ENCODE data around the gene SAFB2. TPM values are rescaled to one million over a fixed set of nuclear protein-coding genes. Genes with fewer than 3 reads are reported as not detected.

Gene SAFB2
- total RNA-seq, 1 donor from 2014 or later = 48.2 TPM

DNA sequence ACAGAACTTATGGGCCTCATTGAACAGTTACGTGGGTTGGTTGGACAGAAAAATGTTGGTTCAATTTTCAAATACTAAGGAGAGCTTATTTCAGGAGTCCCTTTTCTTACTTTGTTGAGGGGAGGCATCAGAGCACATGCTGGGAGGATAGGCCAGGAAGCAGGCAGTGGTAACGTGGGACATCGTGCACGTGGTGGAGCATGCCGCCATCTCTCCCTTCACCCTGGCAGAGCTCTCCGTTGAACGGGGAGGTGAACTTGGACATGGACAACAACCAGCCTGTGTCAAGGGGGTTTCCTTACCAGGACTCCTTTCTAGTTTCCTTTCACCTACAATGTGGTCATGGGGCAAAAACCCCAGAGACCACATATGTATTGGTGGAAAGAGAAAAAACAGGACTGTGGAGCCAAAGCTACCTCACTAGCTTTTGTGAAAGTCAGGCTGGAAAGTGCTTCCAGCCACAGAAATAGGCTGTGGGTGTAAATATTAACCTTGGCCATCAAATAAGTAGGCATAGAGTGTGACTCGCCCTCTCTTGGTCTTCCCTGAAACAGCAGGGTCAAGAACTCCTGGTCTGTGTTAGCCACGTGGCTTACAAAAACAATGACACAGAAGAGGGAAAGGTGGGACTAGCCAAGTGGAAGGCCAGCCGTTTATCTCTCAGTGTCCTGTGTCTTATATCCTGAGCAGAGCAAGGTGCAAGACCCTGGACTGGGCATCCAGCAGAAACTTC, 43.4 kb upstream of the SAFB2 start:
- peak; percentile 52 for DNase-seq (ENCODE audit: low spot score)
- H3K4me1 Mint-ChIP-seq (ENCODE audit: low read depth) = no peaks in the 10 kb centered on the region
- H3K27ac Mint-ChIP-seq (ENCODE audit: unreplicated experiment) = no peak overlapping the region
- no peaks in the 10 kb centered on the region for H3K9me3 Mint-ChIP-seq (ENCODE audit: low read depth)
- H3K4me3 Mint-ChIP-seq (ENCODE audit: unreplicated experiment) = no peak overlapping the region
- H3K27me3 Mint-ChIP-seq (ENCODE audit: low read depth) = no peaks in the 10 kb centered on the region
- H3K36me3 Mint-ChIP-seq (ENCODE audit: low read depth) = peaks cover 29% of the 10 kb centered on the region
- TF ChIP-seq, protein P1, sequence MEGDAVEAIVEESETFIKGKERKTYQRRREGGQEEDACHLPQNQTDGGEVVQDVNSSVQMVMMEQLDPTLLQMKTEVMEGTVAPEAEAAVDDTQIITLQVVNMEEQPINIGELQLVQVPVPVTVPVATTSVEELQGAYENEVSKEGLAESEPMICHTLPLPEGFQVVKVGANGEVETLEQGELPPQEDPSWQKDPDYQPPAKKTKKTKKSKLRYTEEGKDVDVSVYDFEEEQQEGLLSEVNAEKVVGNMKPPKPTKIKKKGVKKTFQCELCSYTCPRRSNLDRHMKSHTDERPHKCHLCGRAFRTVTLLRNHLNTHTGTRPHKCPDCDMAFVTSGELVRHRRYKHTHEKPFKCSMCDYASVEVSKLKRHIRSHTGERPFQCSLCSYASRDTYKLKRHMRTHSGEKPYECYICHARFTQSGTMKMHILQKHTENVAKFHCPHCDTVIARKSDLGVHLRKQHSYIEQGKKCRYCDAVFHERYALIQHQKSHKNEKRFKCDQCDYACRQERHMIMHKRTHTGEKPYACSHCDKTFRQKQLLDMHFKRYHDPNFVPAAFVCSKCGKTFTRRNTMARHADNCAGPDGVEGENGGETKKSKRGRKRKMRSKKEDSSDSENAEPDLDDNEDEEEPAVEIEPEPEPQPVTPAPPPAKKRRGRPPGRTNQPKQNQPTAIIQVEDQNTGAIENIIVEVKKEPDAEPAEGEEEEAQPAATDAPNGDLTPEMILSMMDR (IDR thresholded peaks at IDR 0.05) = peak; percentile 41

DNA sequence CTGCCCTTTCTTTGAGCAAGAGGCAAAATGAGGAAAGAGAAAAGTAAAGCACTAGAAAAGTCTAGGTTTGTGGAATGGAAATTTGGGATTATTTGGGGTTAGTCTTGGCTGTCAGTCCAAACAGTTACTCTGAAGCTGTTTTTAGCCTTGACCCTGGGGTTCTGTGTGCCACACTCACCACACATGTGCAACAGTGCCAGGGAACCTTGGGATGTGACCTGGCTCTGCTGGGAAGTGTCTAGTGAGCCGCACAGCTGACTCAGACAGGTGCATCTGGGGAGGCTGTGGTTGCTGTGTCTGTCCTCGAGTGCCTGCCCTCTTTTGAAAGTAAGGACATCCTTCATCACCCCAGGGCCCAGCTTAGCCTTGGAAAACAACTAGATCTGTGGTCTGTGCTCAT, 41.9 kb upstream of the SAFB2 start:
- Mint-ChIP-seq H3K36me3 (ENCODE audit: low read depth) (peaks cover 32% of the 10 kb centered on the region), H3K9me3 (ENCODE audit: low read depth) (no peaks in the 10 kb centered on the region), H3K4me3 (ENCODE audit: unreplicated experiment) (no peak overlapping the region), H3K27me3 (ENCODE audit: low read depth) (no peaks in the 10 kb centered on the region), H3K27ac (ENCODE audit: unreplicated experiment) (no peak overlapping the region), H3K4me1 (ENCODE audit: low read depth) (no peaks in the 10 kb centered on the region)
- DNase-seq (ENCODE audit: low spot score) = peak; percentile 39
- TF ChIP-seq, protein P1 (IDR thresholded peaks at IDR 0.05) = no peak

DNA sequence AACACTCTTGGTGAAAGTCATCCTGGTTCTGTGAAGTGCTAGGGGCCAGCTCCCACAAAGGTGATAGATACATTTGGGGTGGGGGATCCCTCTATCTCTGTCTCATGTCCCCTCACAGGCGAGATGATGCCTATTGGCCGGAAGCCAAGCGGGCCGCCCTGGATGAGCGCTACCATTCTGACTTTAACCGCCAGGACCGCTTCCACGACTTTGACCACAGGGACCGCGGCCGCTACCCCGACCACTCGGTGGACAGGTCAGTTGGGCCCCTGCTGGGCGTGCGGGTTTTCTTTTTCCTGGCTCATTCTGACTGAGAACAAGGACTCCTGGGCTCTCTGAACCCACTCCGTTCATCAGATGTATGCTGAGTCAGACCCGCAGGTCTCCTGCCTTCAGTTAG, 41.3 kb upstream of the SAFB2 start:
- Mint-ChIP-seq H3K4me3 (ENCODE audit: unreplicated experiment) (no peak overlapping the region), H3K9me3 (ENCODE audit: low read depth) (no peaks in the 10 kb centered on the region), H3K36me3 (ENCODE audit: low read depth) (peaks cover 32% of the 10 kb centered on the region), H3K4me1 (ENCODE audit: low read depth) (no peaks in the 10 kb centered on the region), H3K27ac (ENCODE audit: unreplicated experiment) (no peak overlapping the region), H3K27me3 (ENCODE audit: low read depth) (no peaks in the 10 kb centered on the region)
- TF ChIP-seq, protein P1 (IDR thresholded peaks at IDR 0.05) = no peak
- DNase-seq (ENCODE audit: low spot score) = peak; percentile 75

DNA sequence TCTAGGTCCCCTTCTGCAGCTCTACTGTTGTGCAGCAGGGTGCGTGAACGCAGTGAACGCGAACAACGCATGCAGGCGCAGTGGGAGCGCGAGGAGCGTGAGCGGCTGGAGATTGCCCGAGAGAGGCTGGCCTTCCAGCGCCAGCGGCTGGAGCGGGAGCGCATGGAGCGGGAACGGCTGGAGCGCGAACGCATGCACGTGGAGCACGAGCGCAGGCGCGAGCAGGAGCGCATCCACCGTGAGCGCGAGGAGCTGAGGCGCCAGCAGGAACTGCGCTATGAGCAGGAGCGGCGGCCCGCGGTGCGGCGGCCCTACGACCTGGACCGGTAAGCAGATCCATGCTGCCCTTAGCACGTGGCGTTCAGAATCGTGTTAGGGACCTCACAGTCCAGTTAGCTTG, 38.9 kb upstream of the SAFB2 start:
- Mint-ChIP-seq H3K36me3 (ENCODE audit: low read depth) (peaks cover 35% of the 10 kb centered on the region), H3K27me3 (ENCODE audit: low read depth) (no peaks in the 10 kb centered on the region), H3K9me3 (ENCODE audit: low read depth) (no peaks in the 10 kb centered on the region), H3K4me1 (ENCODE audit: low read depth) (no peaks in the 10 kb centered on the region), H3K27ac (ENCODE audit: unreplicated experiment) (no peak overlapping the region), H3K4me3 (ENCODE audit: unreplicated experiment) (no peak overlapping the region)
- TF ChIP-seq, protein P1 (IDR thresholded peaks at IDR 0.05) = no peak
- peak; percentile 90 for DNase-seq (ENCODE audit: low spot score)

DNA sequence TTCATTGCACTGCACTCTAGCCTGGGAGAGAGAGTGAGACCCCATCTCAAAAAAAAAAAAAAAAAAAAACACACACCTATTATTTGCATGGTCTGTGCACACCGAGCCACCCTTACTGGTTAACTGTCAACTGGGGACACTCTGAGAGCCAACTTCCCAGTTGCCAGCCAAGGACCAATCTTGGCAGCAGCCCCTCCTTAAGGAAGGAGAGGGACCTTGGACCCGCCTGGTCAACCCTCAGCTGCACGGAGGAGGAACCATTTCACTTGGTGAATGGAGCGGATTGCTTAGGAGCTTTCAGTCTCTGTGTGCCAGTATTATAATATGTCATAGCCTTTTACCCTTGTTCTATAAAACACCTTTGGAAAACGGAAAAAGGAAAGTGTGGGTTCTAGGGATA, 32.8 kb upstream of the SAFB2 start:
- no peak for DNase-seq (ENCODE audit: low spot score)
- H3K36me3 Mint-ChIP-seq (ENCODE audit: low read depth) = peaks cover 42% of the 10 kb centered on the region

More for the DNA sequence above, 32.8 kb upstream of the SAFB2 start:
- TF ChIP-seq, protein P1 (IDR thresholded peaks at IDR 0.05) = no peak
- Mint-ChIP-seq H3K27me3 (ENCODE audit: low read depth) (no peaks in the 10 kb centered on the region), H3K4me1 (ENCODE audit: low read depth) (no peaks in the 10 kb centered on the region), H3K27ac (ENCODE audit: unreplicated experiment) (no peak overlapping the region), H3K9me3 (ENCODE audit: low read depth) (no peaks in the 10 kb centered on the region), H3K4me3 (ENCODE audit: unreplicated experiment) (no peak overlapping the region)

All from chondrocyte (in vitro differentiated cells).